MCF 10A (cell line): Measurements from ENCODE around the gene RFX5. TPM values are rescaled to one million over a fixed set of nuclear protein-coding genes. Genes with fewer than 3 reads are reported as not detected.
A peak's percentile ranks its signal among the peaks of the same experiment; 100 is the strongest.

Experiments used
- BruUV-seq: library from RNA; stranded (reverse); fragments of 400-500 nt; replicated peaks from 2 replicates; lab custom pipeline; 2021; lab: Mats Ljungman, UMichigan
- CTCF ChIA-PET: fragments of 300-600 bp; sonication (Branson Sonifier 250); formaldehyde crosslinking; extraction: SDS; loops from one replicate; lab custom pipeline; 2021; ENCODE audit warnings: antibody characterized with exemption, inconsistent platforms; lab: Yijun Ruan, JAX
- POLR2A ChIA-PET: fragments of 300-600, 350-650 bp; sonication (Branson Sonifier 250); formaldehyde crosslinking; extraction: SDS; loops from one replicate; lab custom pipeline; 2020; ENCODE audit warnings: antibody characterized with exemption, inconsistent platforms; lab: Yijun Ruan, JAX
- DNase-seq: peaks from one replicate; pipeline ENCODE4 v3.0.0-alpha.2; 2018; ENCODE audit not compliant: unreplicated experiment
- H3K27ac Mint-ChIP-seq: one replicate; pipeline ENCODE4 v1.8.0; 2022; ENCODE audit warnings: mild to moderate bottlenecking, low read depth, mixed read lengths; ENCODE audit not compliant: unreplicated experiment
- H3K27me3 Mint-ChIP-seq: one replicate; pipeline ENCODE4 v1.8.0; 2022; ENCODE audit warnings: mixed read lengths; ENCODE audit not compliant: insufficient read depth, unreplicated experiment
- H3K36me3 Mint-ChIP-seq: one replicate; pipeline ENCODE4 v1.8.0; 2022; ENCODE audit warnings: mild to moderate bottlenecking, moderate library complexity, mixed read lengths; ENCODE audit not compliant: insufficient read depth, unreplicated experiment
- H3K4me1 Mint-ChIP-seq: one replicate; pipeline ENCODE4 v1.8.0; 2022; ENCODE audit warnings: mixed read lengths; ENCODE audit not compliant: insufficient read depth, unreplicated experiment
- H3K4me3 Mint-ChIP-seq: one replicate; pipeline ENCODE4 v1.8.0; 2022; ENCODE audit warnings: mild to moderate bottlenecking, moderate library complexity, mixed read lengths; ENCODE audit not compliant: unreplicated experiment
- H3K9me3 Mint-ChIP-seq: one replicate; pipeline ENCODE4 v1.8.0; 2022; ENCODE audit warnings: mixed read lengths; ENCODE audit not compliant: unreplicated experiment
- CTCF ChIP-seq: fragments of 200-600 bp; IDR thresholded peaks from one replicate; pipeline ENCODE4 v1.8.0; 2022; ENCODE audit warnings: antibody characterized with exemption, mild to moderate bottlenecking; ENCODE audit not compliant: unreplicated experiment
- intact Hi-C: fragments of 100-400 bp; cut with micrococcal nuclease; formaldehyde crosslinking; loops from 2 replicates; pipeline ENCODE4 v1.14.1; 2022
- total RNA-seq: library from RNA; stranded (reverse); gene quantifications from 2 replicates; pipeline ENCODE4 v1.2.3, GENCODE V29; 2022

The RFX5 gene
- total RNA-seq, 1 experiment from 2014 or later, result 26.5 TPM

- H3K4me3 Mint-ChIP-seq, result peak overlapping the region; percentile 89
- peaks cover 36% of the 10 kb centered on the region for H3K4me1 Mint-ChIP-seq
- peak; percentile 17 for DNase-seq
- TSS peak; percentile 83 for BruUV-seq
- H3K9me3 Mint-ChIP-seq, result no peaks in the 10 kb centered on the region
- intact Hi-C loops, result loop anchor here (1.0 to 5.0 kb wide), 4 partner anchors 13 to 131 kb away; partner anchors contain the start of genes PIP5K1A and ZNF687
- ChIA-PET POLR2A (interaction anchor here (0.7 to 9.3 kb wide), 34 partner anchors 8 to 664 kb away, joined by 3 to 253 read pairs (median 8); partner anchors contain the start of genes MRPL9, PIP5K1A, PSMB4 and PSMD4), CTCF (interaction anchor here (0.6 to 13.3 kb wide), 11 partner anchors 11 to 75 kb away, joined by 3 to 214 read pairs (median 4); partner anchors contain the start of genes PSMB4 and ZNF687)
- no peaks in the 10 kb centered on the region for H3K27me3 Mint-ChIP-seq
- peak overlapping the region; percentile 90 for H3K27ac Mint-ChIP-seq
- TF ChIP-seq CTCF, result no peak
- peaks cover 31% of the 10 kb centered on the region for H3K36me3 Mint-ChIP-seq
Measured at GRCh38 chr1:151327903-151328674, 19.0 kb downstream of the RFX5 start.

- H3K4me3 Mint-ChIP-seq, result peak within 1 kb of the TSS; percentile 89
- POLR2A ChIA-PET, result interaction anchor here (0.7 to 9.3 kb wide), 38 partner anchors 7 to 665 kb away, joined by 3 to 253 read pairs (median 6); partner anchors contain the start of genes LYSMD1, MRPL9, PIP5K1A and PSMB4
- H3K27me3 Mint-ChIP-seq, result no peaks in the 10 kb centered on the region
- H3K36me3 Mint-ChIP-seq, result peaks cover 38% of the 10 kb centered on the region
- no peaks in the 10 kb centered on the region for H3K9me3 Mint-ChIP-seq
- peak; percentile 100 for DNase-seq
- H3K4me1 Mint-ChIP-seq, result peaks cover 36% of the 10 kb centered on the region
- CTCF ChIA-PET, result interaction anchor here (0.6 to 13.3 kb wide), 13 partner anchors 11 to 156 kb away, joined by 3 to 214 read pairs (median 4); partner anchors contain the start of genes PSMB4 and ZNF687
- H3K27ac Mint-ChIP-seq, result peak within 1 kb of the TSS; percentile 90
- intact Hi-C loops, result loop anchor here (1.0 to 5.0 kb wide), 3 partner anchors 16 to 130 kb away; partner anchors contain the start of genes PIP5K1A and ZNF687
- TF ChIP-seq CTCF, result no peak
- no TSS peak for BruUV-seq
Measured at GRCh38 chr1:151327223-151327902, 19.7 kb downstream of the RFX5 start, which contains the start of gene PI4KB. Gene PI4KB, minus strand, starts transcription at chr1:151327416. Its CDS starts 10,935 bp downstream, at chr1:151316481.

GRCh38 chr1:151326619-151327222 is 20.3 kb downstream of the RFX5 start:
- peak overlapping the region; percentile 90 for H3K27ac Mint-ChIP-seq
- peaks cover 36% of the 10 kb centered on the region for H3K4me1 Mint-ChIP-seq
- peak; percentile 68 for DNase-seq
- POLR2A ChIA-PET, result interaction anchor here (0.6 to 9.3 kb wide), 30 partner anchors 12 to 666 kb away, joined by 3 to 253 read pairs (median 9); partner anchors contain the start of genes LYSMD1, MRPL9, PIP5K1A and PSMB4
- H3K36me3 Mint-ChIP-seq, result peaks cover 44% of the 10 kb centered on the region
- intact Hi-C loops, result loop anchor here (1.0 to 5.0 kb wide), 3 partner anchors 15 to 129 kb away; partner anchors contain the start of genes PIP5K1A and ZNF687
- H3K27me3 Mint-ChIP-seq, result no peaks in the 10 kb centered on the region
- no peak for TF ChIP-seq CTCF
- peak overlapping the region; percentile 89 for H3K4me3 Mint-ChIP-seq
- H3K9me3 Mint-ChIP-seq, result no peaks in the 10 kb centered on the region
- CTCF ChIA-PET, result interaction anchor here (0.7 to 13.3 kb wide), 10 partner anchors 10 to 227 kb away, joined by 3 to 214 read pairs (median 4); partner anchors contain the start of genes PSMB4 and ZNF687
- BruUV-seq, result no TSS peak
